Nephron progenitor cell (in vitro differentiated cells): Measurements from ENCODE around the gene LITAF.

Experiments used
- DNase-seq: peaks from one replicate; pipeline ENCODE4 v3.0.0; 2021
- H3K27ac Mint-ChIP-seq: 2 replicates; pipeline ENCODE4 v1.8.0; 2021; ENCODE audit warnings: mild to moderate bottlenecking, moderate library complexity, mixed read lengths
- H3K27me3 Mint-ChIP-seq: 2 replicates; pipeline ENCODE4 v1.8.0; 2021; ENCODE audit warnings: mild to moderate bottlenecking, low read depth, mixed read lengths; ENCODE audit not compliant: poor library complexity
- H3K36me3 Mint-ChIP-seq: 2 replicates; pipeline ENCODE4 v1.8.0; 2021; ENCODE audit warnings: low read depth, mixed read lengths
- H3K4me1 Mint-ChIP-seq: 2 replicates; pipeline ENCODE4 v1.8.0; 2021; ENCODE audit warnings: mixed read lengths
- H3K4me3 Mint-ChIP-seq: 2 replicates; pipeline ENCODE4 v1.8.0; 2021; ENCODE audit warnings: mild to moderate bottlenecking, moderate library complexity, mixed read lengths
- H3K9me3 Mint-ChIP-seq: 2 replicates; pipeline ENCODE4 v1.8.0; 2021; ENCODE audit warnings: mild to moderate bottlenecking, moderate library complexity, mixed read lengths
- CTCF ChIP-seq: fragments of 200-600 bp; sonication (generic); IDR thresholded peaks from 2 replicates; pipeline ENCODE4 v1.5.0; 2021; ENCODE audit warnings: antibody characterized with exemption

Gene LITAF

GRCh38 chr16:11543661-11544393 is 42.9 kb downstream of the LITAF start:
- Mint-ChIP-seq H3K9me3 (no peaks in the 10 kb centered on the region), H3K4me1 (peaks cover 9% of the 10 kb centered on the region), H3K4me3 (no peak overlapping the region), H3K27me3 (no peaks in the 10 kb centered on the region), H3K36me3 (peaks cover 8% of the 10 kb centered on the region), H3K27ac (peak overlapping the region; percentile 49)
- DNase-seq: no peak
- no peak for TF ChIP-seq CTCF

GRCh38 chr16:11542069-11542744 is 44.5 kb downstream of the LITAF start:
- Mint-ChIP-seq H3K4me1 (peaks cover 9% of the 10 kb centered on the region), H3K27ac (no peak overlapping the region), H3K36me3 (no peaks in the 10 kb centered on the region), H3K4me3 (no peak overlapping the region), H3K9me3 (no peaks in the 10 kb centered on the region), H3K27me3 (no peaks in the 10 kb centered on the region)
- no peak for TF ChIP-seq CTCF
- no peak for DNase-seq

DNA sequence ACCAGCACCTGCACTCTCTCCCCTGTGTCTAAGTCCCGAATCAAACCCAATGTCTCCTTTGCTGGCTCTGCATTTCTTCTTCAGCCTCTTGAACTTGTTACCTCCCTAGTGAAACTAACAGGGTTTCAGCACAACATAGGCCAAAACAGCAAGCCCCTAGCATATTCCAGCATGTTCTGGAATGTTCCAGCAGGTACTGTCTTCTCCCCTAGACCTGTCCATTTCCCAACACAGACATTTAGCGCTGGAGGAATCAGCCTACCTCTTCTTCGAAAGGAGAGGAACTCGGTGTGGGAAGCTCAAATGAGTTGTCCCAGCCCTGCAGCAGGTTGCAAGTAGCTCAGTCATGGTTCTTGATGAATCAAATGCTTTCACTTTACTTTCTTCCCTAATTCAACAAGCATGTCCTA is 47.1 kb downstream of the LITAF start:
- H3K36me3 Mint-ChIP-seq: no peaks in the 10 kb centered on the region
- DNase-seq: no peak
- H3K4me3 Mint-ChIP-seq: no peak overlapping the region
- no peak for TF ChIP-seq CTCF
- peak overlapping the region; percentile 48 for H3K27ac Mint-ChIP-seq
- H3K4me1 Mint-ChIP-seq: peaks cover 19% of the 10 kb centered on the region
- no peaks in the 10 kb centered on the region for H3K27me3 Mint-ChIP-seq
- H3K9me3 Mint-ChIP-seq: no peaks in the 10 kb centered on the region

DNA sequence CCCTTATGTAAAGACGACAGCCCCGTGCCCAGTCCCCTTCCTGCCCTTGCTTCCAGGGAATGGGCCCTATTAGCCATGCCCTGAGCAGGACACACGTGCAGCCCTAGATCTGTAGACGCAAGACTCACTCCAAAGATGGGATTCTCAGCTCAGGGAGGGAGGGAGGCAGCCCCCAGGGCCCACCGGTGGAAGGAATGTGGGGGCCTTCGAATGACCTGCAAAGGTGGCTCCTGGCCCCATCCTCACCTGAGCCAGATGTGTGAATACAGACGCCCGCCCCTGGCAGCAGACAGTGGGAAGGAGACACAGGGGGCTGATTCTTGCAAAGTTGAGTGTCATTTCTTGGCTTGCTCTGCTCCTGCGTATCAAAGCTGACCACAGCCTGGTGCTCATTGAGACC is 47.8 kb downstream of the LITAF start:
- no peak for TF ChIP-seq CTCF
- H3K4me3 Mint-ChIP-seq: no peak overlapping the region
- no peaks in the 10 kb centered on the region for H3K9me3 Mint-ChIP-seq
- no peaks in the 10 kb centered on the region for H3K36me3 Mint-ChIP-seq
- no peaks in the 10 kb centered on the region for H3K27me3 Mint-ChIP-seq
- H3K4me1 Mint-ChIP-seq: peaks cover 22% of the 10 kb centered on the region
- no peak overlapping the region for H3K27ac Mint-ChIP-seq
- DNase-seq: no peak

GRCh38 chr16:11536104-11536866 is 50.4 kb downstream of the LITAF start:
- Mint-ChIP-seq H3K27ac (no peak overlapping the region), H3K27me3 (peaks cover 5% of the 10 kb centered on the region), H3K4me1 (peaks cover 33% of the 10 kb centered on the region), H3K36me3 (no peaks in the 10 kb centered on the region), H3K4me3 (no peak overlapping the region), H3K9me3 (no peaks in the 10 kb centered on the region)
- no peak for DNase-seq
- TF ChIP-seq CTCF: no peak
